RWPE1 (cell line): ENCODE data around the gene RNF169.

Source experiments
- CTCF ChIA-PET: fragments of 350-600 bp; sonication (Branson Sonifier 250); formaldehyde crosslinking; extraction: SDS; loops from one replicate; lab custom pipeline; 2021; lab: Yijun Ruan, JAX
- POLR2A ChIA-PET: fragments of 400-600 bp; formaldehyde crosslinking; extraction: SDS; loops from one replicate; lab custom pipeline; 2020; ENCODE audit warnings: antibody characterized with exemption; ENCODE audit not compliant: low non-redundant PET; lab: Yijun Ruan, JAX
- DNase-seq: peaks from one replicate; pipeline ENCODE4 v3.0.0; 2012; ENCODE audit warnings: low spot score
- H3K27ac ChIP-seq: fragments of 450-650 bp; 2 replicates; pipeline ENCODE4 v1.5.1; 2017
- TF ChIP-seq, protein P1 (sequence below): fragments of 450-650 bp; conservative IDR thresholded peaks from 2 replicates; pipeline ENCODE4 v1.5.1; 2017; ENCODE audit warnings: low read depth, mild to moderate bottlenecking

Gene RNF169

DNA sequence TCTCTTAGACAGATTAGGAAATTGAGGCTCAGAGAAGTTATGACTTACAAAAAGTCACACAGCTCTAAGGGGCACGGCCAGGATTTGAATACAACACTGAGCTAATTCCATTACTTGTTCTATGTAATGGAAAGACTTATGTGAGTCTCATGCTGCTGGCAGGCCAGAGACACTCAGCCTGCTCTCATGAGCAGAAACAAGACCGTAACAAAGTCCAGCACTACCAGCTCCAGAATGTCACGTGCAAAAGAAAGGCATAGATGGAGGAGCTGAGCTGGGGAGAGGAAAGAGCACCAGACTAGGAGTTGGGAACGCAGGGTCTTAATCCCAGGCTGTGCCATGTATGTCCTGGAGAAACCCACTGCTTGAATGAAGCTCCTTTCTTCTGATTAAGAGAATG lies 19.3 kb upstream of the RNF169 start:
- TF ChIP-seq, protein P1, sequence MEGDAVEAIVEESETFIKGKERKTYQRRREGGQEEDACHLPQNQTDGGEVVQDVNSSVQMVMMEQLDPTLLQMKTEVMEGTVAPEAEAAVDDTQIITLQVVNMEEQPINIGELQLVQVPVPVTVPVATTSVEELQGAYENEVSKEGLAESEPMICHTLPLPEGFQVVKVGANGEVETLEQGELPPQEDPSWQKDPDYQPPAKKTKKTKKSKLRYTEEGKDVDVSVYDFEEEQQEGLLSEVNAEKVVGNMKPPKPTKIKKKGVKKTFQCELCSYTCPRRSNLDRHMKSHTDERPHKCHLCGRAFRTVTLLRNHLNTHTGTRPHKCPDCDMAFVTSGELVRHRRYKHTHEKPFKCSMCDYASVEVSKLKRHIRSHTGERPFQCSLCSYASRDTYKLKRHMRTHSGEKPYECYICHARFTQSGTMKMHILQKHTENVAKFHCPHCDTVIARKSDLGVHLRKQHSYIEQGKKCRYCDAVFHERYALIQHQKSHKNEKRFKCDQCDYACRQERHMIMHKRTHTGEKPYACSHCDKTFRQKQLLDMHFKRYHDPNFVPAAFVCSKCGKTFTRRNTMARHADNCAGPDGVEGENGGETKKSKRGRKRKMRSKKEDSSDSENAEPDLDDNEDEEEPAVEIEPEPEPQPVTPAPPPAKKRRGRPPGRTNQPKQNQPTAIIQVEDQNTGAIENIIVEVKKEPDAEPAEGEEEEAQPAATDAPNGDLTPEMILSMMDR = no peak

DNA sequence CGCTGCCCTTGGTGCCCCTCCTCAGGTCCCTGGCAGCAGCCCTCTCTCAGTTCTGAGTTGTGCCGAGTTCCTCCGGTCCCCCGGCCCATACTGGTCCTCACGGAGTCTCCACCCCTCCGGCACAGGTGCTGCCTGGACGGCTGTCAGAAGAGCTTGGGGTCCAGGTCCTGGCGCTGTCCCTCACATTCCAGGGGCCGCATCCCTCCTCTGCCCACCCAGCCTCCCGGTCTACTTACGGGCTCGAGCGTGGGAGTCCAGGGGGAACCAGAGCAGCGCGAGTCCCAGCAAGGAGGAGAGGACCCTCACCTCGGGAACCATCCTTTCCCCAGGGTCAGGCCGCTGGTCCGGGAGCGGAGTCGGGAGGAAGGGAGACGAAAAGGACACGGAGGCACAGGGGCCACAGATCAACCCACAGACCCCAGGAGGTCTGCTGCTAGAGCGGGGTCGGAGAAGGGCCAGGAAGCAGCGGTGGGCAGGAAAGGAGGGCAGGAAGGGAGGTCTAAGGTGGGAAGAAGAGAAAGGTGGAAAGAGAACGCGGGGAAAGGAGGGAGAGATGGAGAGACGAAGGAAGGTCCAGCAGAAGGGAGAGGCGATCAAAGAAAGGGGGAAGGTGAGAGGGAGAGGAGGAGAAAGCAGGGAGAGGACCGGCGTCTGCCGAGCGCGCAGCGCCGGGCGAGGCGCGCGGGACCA lies 17.9 kb upstream of the RNF169 start:
- no peak for DNase-seq
- ChIA-PET CTCF (no interaction called here), POLR2A (no interaction called here)
- TF ChIP-seq, protein P1 = no peak
- no peak overlapping the region for H3K27ac ChIP-seq

More for the DNA sequence above, 19.3 kb upstream of the RNF169 start:
- no peak overlapping the region for H3K27ac ChIP-seq
- ChIA-PET CTCF (interaction anchor here (0.8 to 1.3 kb wide), 2 partner anchors 10 to 27 kb away, joined by 4 read pairs; no protein-coding TSS in a partner anchor), POLR2A (no interaction called here)
- no peak for DNase-seq

DNA sequence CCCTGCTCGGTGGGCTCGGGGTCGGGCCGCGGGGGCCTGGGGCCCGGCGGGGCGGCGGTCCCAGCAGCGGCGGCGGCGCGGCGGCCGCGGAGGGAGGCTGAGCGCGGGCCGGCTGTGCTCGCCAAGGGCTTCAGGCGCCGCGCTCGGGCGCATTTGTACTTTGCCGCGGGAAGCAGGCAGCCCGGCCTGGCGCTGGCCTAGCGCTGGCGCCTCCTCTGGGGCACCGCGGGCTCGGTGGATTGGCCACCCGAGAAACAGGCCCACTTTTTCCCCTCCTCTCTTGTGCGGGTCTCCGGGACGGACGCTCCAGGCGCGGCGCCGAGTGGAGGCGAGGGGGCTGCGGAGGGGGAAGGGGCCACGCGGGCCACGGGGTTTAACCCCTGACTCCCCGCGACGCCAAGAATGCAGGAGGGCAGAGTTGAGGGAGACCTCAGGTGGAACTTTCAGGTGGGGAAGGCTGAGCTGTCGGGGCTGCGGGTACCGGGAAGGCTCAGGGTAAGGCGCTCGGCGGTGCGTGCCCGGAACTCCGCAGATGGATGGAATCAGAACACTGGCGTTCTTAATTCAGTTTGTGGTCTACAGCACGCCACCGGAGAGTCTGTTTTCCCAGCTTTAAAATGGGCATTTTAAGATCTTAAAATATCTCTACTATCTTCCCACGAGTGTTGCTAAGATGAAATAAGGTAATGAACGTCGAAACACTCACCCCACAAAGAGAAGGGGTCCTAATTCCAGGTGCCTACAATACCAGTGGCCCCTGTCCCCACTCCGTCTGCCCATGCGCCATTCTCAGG lies 17.2 kb upstream of the RNF169 start, which contains the start of gene CHRDL2:
Gene CHRDL2, minus strand, starts transcription at position 126 of the 794 bp plus-strand sequence. CDS start 538 bp downstream, outside the sequence.
- CTCF ChIA-PET = interaction anchor here (0.6 to 0.8 kb wide), 2 partner anchors 8 to 24 kb away, joined by 3 to 7 read pairs; no protein-coding TSS in a partner anchor
- TF ChIP-seq, protein P1 = no peak
- POLR2A ChIA-PET = no interaction called here
- DNase-seq = no peak
- no peak within 1 kb of the TSS for H3K27ac ChIP-seq

DNA sequence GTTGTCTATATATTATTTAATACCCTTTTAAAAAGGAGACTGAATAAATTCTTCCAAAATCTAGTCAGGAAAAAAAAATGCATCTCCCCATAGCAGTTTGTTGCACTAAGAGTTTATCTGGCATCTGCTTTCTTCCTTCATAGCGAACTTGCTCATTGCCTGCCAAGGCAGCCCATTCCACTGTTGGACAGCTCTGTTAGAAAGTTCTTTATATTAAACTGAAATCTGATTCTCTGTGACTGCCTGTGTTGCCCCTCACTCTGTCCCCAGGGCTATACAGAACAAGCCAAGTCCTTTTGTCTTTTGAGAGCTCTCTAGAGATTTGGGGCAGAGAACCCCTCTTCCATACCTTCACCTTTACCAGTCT lies 14.1 kb upstream of the RNF169 start:
- ChIA-PET CTCF (interaction anchor here (0.6 kb wide), 1 partner anchor 33 kb away, joined by 3 read pairs; no protein-coding TSS in a partner anchor), POLR2A (no interaction called here)
- DNase-seq = no peak
- H3K27ac ChIP-seq = no peak overlapping the region
- TF ChIP-seq, protein P1 = no peak

DNA sequence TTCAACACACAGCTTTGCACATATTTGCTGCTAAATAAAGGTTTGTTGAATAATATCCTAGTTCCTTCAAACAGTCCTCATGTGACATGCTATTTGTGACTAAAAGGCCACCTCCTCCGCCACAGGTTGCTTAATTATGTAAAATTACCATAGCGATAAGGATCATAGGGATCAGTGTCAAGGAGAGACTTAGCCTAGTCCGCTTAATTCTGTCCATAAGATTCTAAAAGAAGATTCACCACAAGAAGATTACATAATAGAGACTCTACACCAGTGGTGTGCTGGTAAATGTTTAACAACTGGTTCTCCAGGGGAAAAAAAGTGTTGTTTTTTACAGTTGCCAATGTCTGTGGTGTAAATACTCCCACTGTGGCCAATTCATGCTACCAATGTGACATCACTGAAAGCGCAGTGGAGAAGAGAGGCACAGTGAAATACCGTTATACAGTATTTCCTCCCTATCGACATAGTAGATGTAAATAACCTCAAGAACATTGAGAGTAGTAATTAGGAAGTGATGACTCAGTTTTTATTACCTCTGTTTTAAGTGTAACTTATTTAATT lies 13.2 kb upstream of the RNF169 start:
- POLR2A ChIA-PET = no interaction called here
- CTCF ChIA-PET = interaction anchor here (0.5 kb wide), 1 partner anchor 14 kb away, joined by 3 read pairs; no protein-coding TSS in a partner anchor
- TF ChIP-seq, protein P1 = no peak
- no peak for DNase-seq
- H3K27ac ChIP-seq = no peak overlapping the region

DNA sequence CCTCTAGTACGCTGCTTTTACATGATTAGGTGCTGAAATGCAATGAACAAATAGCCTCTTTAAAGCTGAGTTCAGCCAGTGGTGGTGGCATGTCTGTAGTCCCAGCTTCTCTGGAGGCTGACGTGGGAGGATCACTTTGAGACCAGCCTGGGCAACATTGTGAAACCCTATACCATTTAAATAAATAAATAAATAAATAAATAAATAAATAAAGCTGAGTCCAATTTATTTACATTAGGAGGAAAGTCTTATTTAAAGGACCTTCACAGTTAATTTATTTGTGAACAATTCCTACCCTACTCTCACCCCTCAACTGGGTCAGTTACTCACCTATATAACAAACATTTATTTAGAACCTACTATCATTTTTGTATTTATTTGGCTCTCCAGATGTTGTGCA lies 12.6 kb upstream of the RNF169 start:
- no peak for DNase-seq
- TF ChIP-seq, protein P1 = no peak
- H3K27ac ChIP-seq = no peak overlapping the region
- CTCF ChIA-PET = no interaction called here
- POLR2A ChIA-PET = no interaction called here
